GM23338 (cell line): Measurements from ENCODE around the gene MRC2. TPM values are rescaled to one million over a fixed set of nuclear protein-coding genes. Genes with fewer than 3 reads are reported as not detected.

Experiments used
- ATAC-seq: fragments of 200-7000 bp; cut with Tn5 transposase; 3 replicates; pipeline ENCODE4 v1.9.1; 2020
- DNase-seq: peaks from one replicate; pipeline ENCODE4 v3.0.0-alpha.2; 2015; ENCODE audit warnings: low spot score
- H2AFZ ChIP-seq: fragments of 200-600 bp; sonication (generic); 2 replicates; pipeline ENCODE4 v1.8.0; 2016; ENCODE audit warnings: antibody characterized with exemption, mild to moderate bottlenecking, moderate library complexity
- H3F3A ChIP-seq: fragments of 200-600 bp; sonication (generic); replicated peaks from 2 replicates; pipeline ENCODE4 v1.8.0; 2017; ENCODE audit warnings: antibody characterized with exemption, mixed run types, low read depth
- H3K27ac ChIP-seq: fragments of 200-600 bp; sonication (generic); 2 replicates; pipeline ENCODE4 v1.6.1; 2016; ENCODE audit warnings: low read depth
- H3K27me3 ChIP-seq: fragments of 200-600 bp; sonication (generic); 2 replicates; pipeline ENCODE4 v1.8.0; 2016; ENCODE audit warnings: mild to moderate bottlenecking, mixed run types, moderate library complexity; ENCODE audit not compliant: insufficient read depth
- H3K36me3 ChIP-seq: fragments of 200-600 bp; sonication (generic); 2 replicates; pipeline ENCODE4 v1.8.0; 2016; ENCODE audit warnings: mild to moderate bottlenecking; ENCODE audit not compliant: insufficient read depth
- H3K4me1 ChIP-seq: fragments of 200-600 bp; sonication (generic); 2 replicates; pipeline ENCODE4 v1.8.0; 2016; ENCODE audit warnings: mild to moderate bottlenecking, moderate library complexity; ENCODE audit not compliant: insufficient read depth
- H3K4me2 ChIP-seq: fragments of 200-600 bp; sonication (generic); 2 replicates; pipeline ENCODE4 v1.7.1; 2017; ENCODE audit warnings: mixed run types
- H3K4me3 ChIP-seq: fragments of 200-600 bp; sonication (generic); 2 replicates; pipeline ENCODE4 v1.6.1; 2016; ENCODE audit warnings: mixed run types
- H3K79me2 ChIP-seq: fragments of 200-600 bp; sonication (generic); replicated peaks from 2 replicates; pipeline ENCODE4 v1.8.0; 2017; ENCODE audit warnings: mild to moderate bottlenecking; ENCODE audit not compliant: insufficient read depth
- H3K9me2 ChIP-seq: fragments of 200-600 bp; sonication (generic); 2 replicates; pipeline ENCODE4 v1.8.0; 2017; ENCODE audit not compliant: insufficient read depth
- H4K20me1 ChIP-seq: fragments of 200-600 bp; sonication (generic); replicated peaks from 2 replicates; pipeline ENCODE4 v1.8.0; 2017; ENCODE audit warnings: mild to moderate bottlenecking; ENCODE audit not compliant: insufficient read depth
- H3K27ac Mint-ChIP-seq: 2 replicates; pipeline ENCODE4 v1.8.0; 2020; ENCODE audit warnings: inconsistent platforms, mild to moderate bottlenecking, moderate library complexity, mixed read lengths
- H3K27me3 Mint-ChIP-seq: 3 replicates; pipeline ENCODE4 v1.8.0; 2022; ENCODE audit warnings: low read depth, mild to moderate bottlenecking, moderate library complexity, mixed read lengths, inconsistent platforms; ENCODE audit not compliant: insufficient read depth, poor library complexity
- H3K36me3 Mint-ChIP-seq: 3 replicates; pipeline ENCODE4 v1.8.0; 2021; ENCODE audit warnings: low read depth, mild to moderate bottlenecking, inconsistent platforms, moderate library complexity, mixed read lengths
- H3K4me1 Mint-ChIP-seq: 3 replicates; pipeline ENCODE4 v1.8.0; 2020; ENCODE audit warnings: mild to moderate bottlenecking, inconsistent platforms, mixed read lengths
- H3K4me3 Mint-ChIP-seq: 3 replicates; pipeline ENCODE4 v1.8.0; 2021; ENCODE audit warnings: moderate library complexity, mild to moderate bottlenecking, inconsistent platforms, mixed read lengths
- H3K9me3 Mint-ChIP-seq: 3 replicates; pipeline ENCODE4 v1.8.0; 2020; ENCODE audit warnings: moderate library complexity, mild to moderate bottlenecking, inconsistent platforms, mixed read lengths
- CTCF ChIP-seq, 2 experiments: fragments of 200-600 bp in 1 of 2; sonication (generic) in 1 of 2; conservative IDR thresholded peaks; 2 replicates each; pipeline versions ENCODE4 v1.5.1 to v1.6.1; 2016 to 2017; ENCODE audit warnings: antibody characterized with exemption in 2 of 2, low read depth in 2 of 2, mild to moderate bottlenecking in 2 of 2, moderate library complexity in 1 of 2
- ETS1 ChIP-seq: IDR thresholded peaks from 2 replicates; pipeline ENCODE4 v1.6.1; 2016; ENCODE audit warnings: antibody characterized with exemption
- EZH2 ChIP-seq: fragments of 200-600 bp; sonication (generic); IDR thresholded peaks from one replicate; pipeline ENCODE4 v1.8.0; 2017; ENCODE audit warnings: antibody characterized with exemption, mild to moderate bottlenecking, low read depth; ENCODE audit not compliant: unreplicated experiment
- EZH2phosphoT487 ChIP-seq: fragments of 200-600 bp; sonication (generic); IDR thresholded peaks from one replicate; pipeline ENCODE4 v1.8.1; 2018; ENCODE audit warnings: antibody characterized with exemption; ENCODE audit not compliant: unreplicated experiment
- JUNB ChIP-seq: IDR thresholded peaks from one replicate; pipeline ENCODE4 v1.6.1; 2016; ENCODE audit warnings: antibody characterized with exemption; ENCODE audit not compliant: unreplicated experiment
- POLR2AphosphoS5 ChIP-seq: IDR thresholded peaks from 2 replicates; pipeline ENCODE4 v1.6.1; 2016; ENCODE audit warnings: antibody characterized with exemption, low read depth
- REST ChIP-seq: IDR thresholded peaks from one replicate; pipeline ENCODE4 v1.6.1; 2018; ENCODE audit warnings: antibody characterized with exemption; ENCODE audit not compliant: unreplicated experiment
- STAT1 ChIP-seq: IDR thresholded peaks from one replicate; pipeline ENCODE4 v1.6.1; 2016; ENCODE audit warnings: antibody characterized with exemption; ENCODE audit not compliant: unreplicated experiment
- ZNF114 ChIP-seq: fragments of 250-450 bp; sonication (Bioruptor Pico); IDR thresholded peaks from 2 replicates; pipeline ENCODE4 v1.5.0; 2020; ENCODE audit warnings: mild to moderate bottlenecking, moderate library complexity
- ZNF331 ChIP-seq: fragments of 250-450 bp; sonication (Bioruptor Pico); IDR thresholded peaks from 2 replicates; pipeline ENCODE4 v1.5.0; 2020; ENCODE audit warnings: low read depth, mild to moderate bottlenecking, moderate library complexity
- polyA plus RNA-seq: library from polyadenylated mRNA; unstranded; fragments of >200 nt; fragmentation: Nextera tagmentation; extraction: Ambion mirVana; gene quantifications from 2 replicates; pipeline ENCODE4 v1.2.1, GENCODE V29; 2016
- total RNA-seq: library from RNA; depleted of rRNA; stranded (reverse); fragments of >200 nt; shearing (Covaris generic); gene quantifications from 2 replicates; pipeline ENCODE4 v1.2.3, GENCODE V29; 2014

Gene MRC2
- total and polyA plus RNA-seq, 2 experiments from 2014 or later, result 8.0 to 38.6 TPM

GRCh38 chr17:62597150-62597549, 30.3 kb upstream of the MRC2 start:
- no peaks in the 10 kb centered on the region for H3K27me3 ChIP-seq
- Mint-ChIP-seq H3K4me1 (no peaks in the 10 kb centered on the region), H3K36me3 (peaks cover 62% of the 10 kb centered on the region), H3K4me3 (no peak overlapping the region), H3K27me3 (peaks cover 5% of the 10 kb centered on the region), H3K9me3 (peaks cover 10% of the 10 kb centered on the region; the same call in 2 of the 3 replicates), H3K27ac (no peak overlapping the region)
- no peak for TF ChIP-seq CTCF (conservative IDR thresholded peaks at IDR 0.05; ENCODE audit: low read depth in 2 of 2)
- TF ChIP-seq JUNB, result no peak
- TF ChIP-seq EZH2phosphoT487, result no peak
- TF ChIP-seq REST, result no peak
- no peaks in the 10 kb centered on the region for H3F3A ChIP-seq
- no peak overlapping the region for H3K4me3 ChIP-seq
- DNase-seq, result no peak
- no peaks in the 10 kb centered on the region for H3K9me2 ChIP-seq
- no peak overlapping the region for H2AFZ ChIP-seq
- peaks cover 15% of the 10 kb centered on the region; the same call in 1 of the 2 replicates for H3K36me3 ChIP-seq
- no peaks in the 10 kb centered on the region for H3K4me1 ChIP-seq
- peaks cover 8% of the 10 kb centered on the region; the same call in 1 of the 2 replicates for H4K20me1 ChIP-seq
- no peak for ATAC-seq
- H3K79me2 ChIP-seq, result 0 out of 2 replicates have a peak, but pooled peaks cover 3% of the 10 kb centered on the region
- no peak overlapping the region for H3K4me2 ChIP-seq
- H3K27ac ChIP-seq, result no peak overlapping the region

- Mint-ChIP-seq H3K4me3 (no peak overlapping the region), H3K27me3 (peaks cover 5% of the 10 kb centered on the region), H3K27ac (no peak overlapping the region), H3K36me3 (peaks cover 65% of the 10 kb centered on the region), H3K4me1 (no peaks in the 10 kb centered on the region), H3K9me3 (peaks cover 10% of the 10 kb centered on the region; the same call in 2 of the 3 replicates)
- Histone ChIP-seq H3K4me3 (no peak overlapping the region), H3K36me3 (peaks cover 15% of the 10 kb centered on the region; the same call in 1 of the 2 replicates), H3K27me3 (no peaks in the 10 kb centered on the region), H3F3A (no peaks in the 10 kb centered on the region), H4K20me1 (peaks cover 8% of the 10 kb centered on the region; the same call in 1 of the 2 replicates), H3K27ac (no peak overlapping the region), H3K4me2 (no peak overlapping the region), H2AFZ (no peak overlapping the region), H3K4me1 (no peaks in the 10 kb centered on the region), H3K9me2 (no peaks in the 10 kb centered on the region), H3K79me2 (0 out of 2 replicates have a peak, but pooled peaks cover 3% of the 10 kb centered on the region)
- DNase-seq (no peak), ATAC-seq (no peak)
- TF ChIP-seq EZH2 (no peak), ZNF114 (no peak), STAT1 (no peak), REST (no peak), ZNF331 (CRISPR knock-in tag) (no peak), JUNB (no peak), ETS1 (no peak), POLR2AphosphoS5 (no peak)
Observed at GRCh38 chr17:62597920-62598319, 29.6 kb upstream of the MRC2 start.
